ENCODE results near the gene RNF180.

DNA sequence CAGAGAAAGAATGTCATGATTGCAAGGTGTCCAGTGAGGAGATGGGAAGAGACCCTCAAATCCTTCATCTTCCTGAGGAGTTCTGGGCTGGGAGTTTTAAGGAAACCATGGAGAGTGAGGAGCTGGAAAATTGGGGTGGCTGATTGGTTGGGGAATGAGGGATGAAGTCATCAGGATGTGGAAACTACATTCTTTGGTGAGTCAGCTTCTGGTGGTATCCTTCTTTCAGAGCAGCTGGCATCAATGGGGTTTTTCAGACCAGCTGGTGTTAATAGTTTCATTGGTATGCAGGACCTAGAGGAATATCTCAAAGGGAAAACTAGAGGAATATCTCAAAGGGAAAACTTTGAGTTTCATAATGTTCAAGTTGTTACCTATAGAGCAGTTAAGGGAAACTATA lies 45.2 kb downstream of the RNF180 start:
- TF ChIP-seq EZH2 (IDR thresholded peaks at IDR 0.05; ENCODE audit: borderline replicate concordance, low read depth, low read length, severe bottlenecking), result no peak
- TF ChIP-seq, protein P1, sequence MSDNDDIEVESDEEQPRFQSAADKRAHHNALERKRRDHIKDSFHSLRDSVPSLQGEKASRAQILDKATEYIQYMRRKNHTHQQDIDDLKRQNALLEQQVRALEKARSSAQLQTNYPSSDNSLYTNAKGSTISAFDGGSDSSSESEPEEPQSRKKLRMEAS (IDR thresholded peaks at IDR 0.05; ENCODE audit: insufficient read depth, insufficient read length), result no peak
- TF ChIP-seq, protein P2, sequence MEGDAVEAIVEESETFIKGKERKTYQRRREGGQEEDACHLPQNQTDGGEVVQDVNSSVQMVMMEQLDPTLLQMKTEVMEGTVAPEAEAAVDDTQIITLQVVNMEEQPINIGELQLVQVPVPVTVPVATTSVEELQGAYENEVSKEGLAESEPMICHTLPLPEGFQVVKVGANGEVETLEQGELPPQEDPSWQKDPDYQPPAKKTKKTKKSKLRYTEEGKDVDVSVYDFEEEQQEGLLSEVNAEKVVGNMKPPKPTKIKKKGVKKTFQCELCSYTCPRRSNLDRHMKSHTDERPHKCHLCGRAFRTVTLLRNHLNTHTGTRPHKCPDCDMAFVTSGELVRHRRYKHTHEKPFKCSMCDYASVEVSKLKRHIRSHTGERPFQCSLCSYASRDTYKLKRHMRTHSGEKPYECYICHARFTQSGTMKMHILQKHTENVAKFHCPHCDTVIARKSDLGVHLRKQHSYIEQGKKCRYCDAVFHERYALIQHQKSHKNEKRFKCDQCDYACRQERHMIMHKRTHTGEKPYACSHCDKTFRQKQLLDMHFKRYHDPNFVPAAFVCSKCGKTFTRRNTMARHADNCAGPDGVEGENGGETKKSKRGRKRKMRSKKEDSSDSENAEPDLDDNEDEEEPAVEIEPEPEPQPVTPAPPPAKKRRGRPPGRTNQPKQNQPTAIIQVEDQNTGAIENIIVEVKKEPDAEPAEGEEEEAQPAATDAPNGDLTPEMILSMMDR (IDR thresholded peaks at IDR 0.05; ENCODE audit: extremely low read depth in 1 of 2, insufficient read depth in 1 of 2, low read depth in 1 of 2, low read length in 2 of 2), result no peak

Data from endothelial cell of umbilical vein (primary cell).